Skeletal muscle tissue (tissue), 4 donors: ENCODE measurements around the gene B4GALT1. TPM values are rescaled to one million over a fixed set of nuclear protein-coding genes. Genes with fewer than 3 reads are reported as not detected.

ENCODE experiments used
- H3K27ac ChIP-seq: one replicate; pipeline ENCODE4 v1.7.0; 2013; ENCODE audit warnings: mild to moderate bottlenecking, low read depth, low read length, inconsistent platforms
- H3K27me3 ChIP-seq, 3 donors: one replicate each; pipeline ENCODE4 v1.7.0; 2013; ENCODE audit warnings: low read length in 3 of 3; ENCODE audit not compliant: control insufficient read depth in 3 of 3, insufficient read depth in 3 of 3
- H3K36me3 ChIP-seq, 3 donors: one replicate each; pipeline ENCODE4 v1.7.0; 2013; ENCODE audit warnings: low read length in 3 of 3; ENCODE audit not compliant: control insufficient read depth in 3 of 3, insufficient read depth in 3 of 3
- H3K4me1 ChIP-seq, 3 donors: one replicate each; pipeline ENCODE4 v1.7.0; 2013; ENCODE audit warnings: low read length in 3 of 3, mild to moderate bottlenecking in 3 of 3; ENCODE audit not compliant: control insufficient read depth in 3 of 3, insufficient read depth in 3 of 3
- H3K4me3 ChIP-seq, 3 donors: one replicate each; pipeline ENCODE4 v1.7.0; 2013; ENCODE audit warnings: low read length in 3 of 3
- H3K9ac ChIP-seq, 3 donors: one replicate each; pipeline ENCODE4 v1.7.0; 2013; ENCODE audit warnings: low read length in 3 of 3, mild to moderate bottlenecking in 3 of 3, moderate library complexity in 2 of 3, low read depth in 1 of 3
- H3K9me3 ChIP-seq, 3 donors: one replicate each; pipeline ENCODE4 v1.7.0; 2013; ENCODE audit warnings: low read length in 3 of 3; ENCODE audit not compliant: control insufficient read depth in 3 of 3
- total RNA-seq: library from RNA; depleted of rRNA; stranded (reverse); fragments of >200 nt; gene quantifications from one replicate; pipeline ENCODE4 v1.2.3, GENCODE V29; 2014
- donor health status: Osteomylitis.

The B4GALT1 gene
- total RNA-seq, 1 donor from 2014 or later = 14.1 TPM

- Histone ChIP-seq H3K4me3 (no peak overlapping the region), H3K36me3 (peaks cover 13% of the 10 kb centered on the region in 3 donors), H3K4me1 (peaks cover 24 to 32% (median 25%) of the 10 kb centered on the region in 3 donors), H3K27ac (no peak overlapping the region), H3K27me3 (no peaks in the 10 kb centered on the region), H3K9me3 (no peaks in the 10 kb centered on the region), H3K9ac (no peak overlapping the region)
Observed at GRCh38 chr9:33124751-33125381, 42.3 kb downstream of the B4GALT1 start.

GRCh38 chr9:33124046-33124445 is 43.1 kb downstream of the B4GALT1 start:
- Histone ChIP-seq H3K9me3 (no peaks in the 10 kb centered on the region), H3K36me3 (peaks cover 10 to 15% (median 13%) of the 10 kb centered on the region in 3 donors), H3K9ac (no peak overlapping the region), H3K4me3 (no peak overlapping the region), H3K27me3 (no peaks in the 10 kb centered on the region), H3K4me1 (peaks cover 17 to 24% (median 19%) of the 10 kb centered on the region in 3 donors), H3K27ac (no peak overlapping the region)

GRCh38 chr9:33123407-33124031 is 43.6 kb downstream of the B4GALT1 start:
- Histone ChIP-seq H3K27me3 (no peaks in the 10 kb centered on the region), H3K4me1 (peaks cover 12 to 19% (median 15%) of the 10 kb centered on the region in 3 donors), H3K36me3 (peaks cover 10 to 15% (median 13%) of the 10 kb centered on the region in 3 donors), H3K9ac (no peak overlapping the region), H3K9me3 (no peaks in the 10 kb centered on the region), H3K27ac (no peak overlapping the region), H3K4me3 (no peak overlapping the region)

- Histone ChIP-seq H3K9me3 (no peaks in the 10 kb centered on the region), H3K36me3 (peaks cover under 1 to 11% (median 8%) of the 10 kb centered on the region in 3 donors), H3K9ac (no peak overlapping the region), H3K27ac (no peak overlapping the region), H3K27me3 (no peaks in the 10 kb centered on the region), H3K4me3 (no peak overlapping the region), H3K4me1 (peaks cover 6 to 13% (median 8%) of the 10 kb centered on the region in 3 donors)
Observed at GRCh38 chr9:33120620-33121019, 46.5 kb downstream of the B4GALT1 start.

- Histone ChIP-seq H3K36me3 (peaks cover 12 to 29% (median 25%) of the 10 kb centered on the region in 3 donors), H3K4me1 (peaks cover 0 to 7% (median 3%) of the 10 kb centered on the region in 3 donors), H3K27ac (no peak overlapping the region), H3K4me3 (no peak overlapping the region), H3K9ac (no peak overlapping the region), H3K27me3 (no peaks in the 10 kb centered on the region), H3K9me3 (no peaks in the 10 kb centered on the region)
Observed at GRCh38 chr9:33117796-33118195, 49.3 kb downstream of the B4GALT1 start.

GRCh38 chr9:33117306-33117705 is 49.8 kb downstream of the B4GALT1 start:
- no peaks in the 10 kb centered on the region for H3K27me3 ChIP-seq
- H3K36me3 ChIP-seq = peaks cover 12 to 32% (median 29%) of the 10 kb centered on the region in 3 donors
- H3K4me1 ChIP-seq = peaks cover 0 to 7% (median 3%) of the 10 kb centered on the region in 3 donors
- peak overlapping the region; percentile 48 for H3K27ac ChIP-seq
- H3K9ac ChIP-seq = no peak overlapping the region
- H3K4me3 ChIP-seq = no peak overlapping the region
- no peaks in the 10 kb centered on the region for H3K9me3 ChIP-seq

GRCh38 chr9:33116860-33117259 is 50.3 kb downstream of the B4GALT1 start:
- peaks cover 15 to 34% (median 29%) of the 10 kb centered on the region in 3 donors for H3K36me3 ChIP-seq
- no peaks in the 10 kb centered on the region for H3K27me3 ChIP-seq
- H3K4me3 ChIP-seq = no peak overlapping the region
- H3K4me1 ChIP-seq = peaks cover 0 to 7% (median 3%) of the 10 kb centered on the region in 3 donors
- no peaks in the 10 kb centered on the region for H3K9me3 ChIP-seq
- no peak overlapping the region for H3K9ac ChIP-seq
- peak overlapping the region; percentile 48 for H3K27ac ChIP-seq

GRCh38 chr9:33114746-33115145 is 52.4 kb downstream of the B4GALT1 start:
- Histone ChIP-seq H3K27me3 (no peaks in the 10 kb centered on the region), H3K4me1 (peaks cover 0 to 7% (median 3%) of the 10 kb centered on the region in 3 donors), H3K36me3 (peaks cover 15 to 33% (median 29%) of the 10 kb centered on the region in 3 donors), H3K27ac (no peak overlapping the region), H3K9me3 (no peaks in the 10 kb centered on the region), H3K4me3 (no peak overlapping the region), H3K9ac (no peak overlapping the region)

- Histone ChIP-seq H3K9me3 (no peaks in the 10 kb centered on the region), H3K9ac (no peak overlapping the region), H3K27ac (no peak overlapping the region), H3K4me1 (peaks cover 0 to 7% (median 3%) of the 10 kb centered on the region in 3 donors), H3K36me3 (peaks cover 15 to 29% (median 27%) of the 10 kb centered on the region in 3 donors), H3K4me3 (no peak overlapping the region), H3K27me3 (no peaks in the 10 kb centered on the region)
Observed at GRCh38 chr9:33113799-33114547, 53.2 kb downstream of the B4GALT1 start.
